Measurements from ENCODE around the gene ARHGAP31. TPM values are rescaled to one million over a fixed set of nuclear protein-coding genes. Genes with fewer than 3 reads are reported as not detected.
"Not testable (repeated sequence)": the region's sequence is repeated elsewhere in the genome, so short reads cannot be mapped to it uniquely, and the experiment has no call there.

The ARHGAP31 gene
- total and polyA plus RNA-seq, 10 of the 15 experiments (the other 5 are each of a cell fraction or from before 2014, with no cell fraction given): 0.97 to 29.8 (median 10.3) TPM

- no peaks in the 10 kb centered on the region for H3K79me2 ChIP-seq (ENCODE audit: control insufficient read depth, insufficient read depth, low read length)
- no peak overlapping the region for H3K9ac ChIP-seq (ENCODE audit: control insufficient read depth, insufficient read depth, low read length)
- H3K27me3 ChIP-seq (replicated peaks in 1 of 2; ENCODE audit: control insufficient read depth in 2 of 2, insufficient read depth in 2 of 2, low read length in 1 of 2): no peaks in the 10 kb centered on the region
- TF ChIP-seq SMARCA5 (IDR thresholded peaks at IDR 0.05) (no peak), PML (IDR thresholded peaks at IDR 0.05; ENCODE audit: low read length) (no peak), MEF2A (IDR thresholded peaks at IDR 0.05; ENCODE audit: insufficient read depth, low read depth, low read length) (no peak), SMC3 (IDR thresholded peaks at IDR 0.05; ENCODE audit: borderline replicate concordance, low read length) (no peak), KDM1A (IDR thresholded peaks at IDR 0.05; ENCODE audit: borderline replicate concordance) (no peak), RAD21 (IDR thresholded peaks at IDR 0.05; ENCODE audit: insufficient read depth, low read depth, low read length) (no peak), SPI1 (IDR thresholded peaks at IDR 0.05; ENCODE audit: borderline replicate concordance, insufficient read depth, low read depth, low read length) (no peak), NBN (IDR thresholded peaks at IDR 0.05) (no peak), IKZF1 (conservative IDR thresholded peaks at IDR 0.05) (no peak), PAX5 (IDR thresholded peaks at IDR 0.05; ENCODE audit: borderline replicate concordance, low read depth, low read length) (no peak)
- TF ChIP-seq, protein P1, sequence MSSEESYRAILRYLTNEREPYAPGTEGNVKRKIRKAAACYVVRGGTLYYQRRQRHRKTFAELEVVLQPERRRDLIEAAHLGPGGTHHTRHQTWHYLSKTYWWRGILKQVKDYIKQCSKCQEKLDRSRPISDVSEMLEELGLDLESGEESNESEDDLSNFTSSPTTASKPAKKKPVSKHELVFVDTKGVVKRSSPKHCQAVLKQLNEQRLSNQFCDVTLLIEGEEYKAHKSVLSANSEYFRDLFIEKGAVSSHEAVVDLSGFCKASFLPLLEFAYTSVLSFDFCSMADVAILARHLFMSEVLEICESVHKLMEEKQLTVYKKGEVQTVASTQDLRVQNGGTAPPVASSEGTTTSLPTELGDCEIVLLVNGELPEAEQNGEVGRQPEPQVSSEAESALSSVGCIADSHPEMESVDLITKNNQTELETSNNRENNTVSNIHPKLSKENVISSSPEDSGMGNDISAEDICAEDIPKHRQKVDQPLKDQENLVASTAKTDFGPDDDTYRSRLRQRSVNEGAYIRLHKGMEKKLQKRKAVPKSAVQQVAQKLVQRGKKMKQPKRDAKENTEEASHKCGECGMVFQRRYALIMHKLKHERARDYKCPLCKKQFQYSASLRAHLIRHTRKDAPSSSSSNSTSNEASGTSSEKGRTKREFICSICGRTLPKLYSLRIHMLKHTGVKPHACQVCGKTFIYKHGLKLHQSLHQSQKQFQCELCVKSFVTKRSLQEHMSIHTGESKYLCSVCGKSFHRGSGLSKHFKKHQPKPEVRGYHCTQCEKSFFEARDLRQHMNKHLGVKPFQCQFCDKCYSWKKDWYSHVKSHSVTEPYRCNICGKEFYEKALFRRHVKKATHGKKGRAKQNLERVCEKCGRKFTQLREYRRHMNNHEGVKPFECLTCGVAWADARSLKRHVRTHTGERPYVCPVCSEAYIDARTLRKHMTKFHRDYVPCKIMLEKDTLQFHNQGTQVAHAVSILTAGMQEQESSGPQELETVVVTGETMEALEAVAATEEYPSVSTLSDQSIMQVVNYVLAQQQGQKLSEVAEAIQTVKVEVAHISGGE (CRISPR knock-in tag; IDR thresholded peaks at IDR 0.05): no peak
- SMC1A ChIA-PET (ENCODE audit: uncharacterized antibody, unreplicated experiment): interaction anchor here (1.2 kb wide), 1 partner anchor 378 kb away, joined by 3 read pairs; no protein-coding TSS in a partner anchor
- no peak overlapping the region for H3K4me3 ChIP-seq
- no peak overlapping the region for H3K27ac ChIP-seq (ENCODE audit: control insufficient read depth, insufficient read depth)
- RAD21 ChIA-PET (ENCODE audit: unreplicated experiment): no interaction called here
- H2AFZ ChIP-seq (ENCODE audit: control insufficient read depth, low read depth, low read length): no peak overlapping the region
- H3K36me3 ChIP-seq (ENCODE audit: control insufficient read depth in 2 of 2, insufficient read depth in 2 of 2, low read length in 1 of 2): no peaks in the 10 kb centered on the region
- ATAC-seq (no peak), FAIRE-seq (no peak), DNase-seq (ENCODE audit: low read depth, low spot score) (no peak)
- H3K4me2 ChIP-seq (ENCODE audit: control insufficient read depth, insufficient read depth): no peak overlapping the region
- intact Hi-C loops (cut with micrococcal nuclease; ENCODE audit: unreplicated experiment): no loop called here
- H3K4me1 ChIP-seq (ENCODE audit: control insufficient read depth, insufficient read depth, low read length): peaks cover 10% of the 10 kb centered on the region; the same call in 1 of the 2 replicates
- WGBS (ENCODE audit: insufficient coverage, insufficient replicate concordance, low lambda C conversion rate, missing lambda C conversion rate): 82% methylated on average over 6 of the region's 6 CpGs
- BruUV-seq (replicated peaks): no TSS peak
- H3K9me3 ChIP-seq (replicated peaks; ENCODE audit: control insufficient read depth, insufficient read depth, low read length): peaks cover 2% of the 10 kb centered on the region; the same call in 1 of the 3 replicates
- in situ Hi-C loops (cut with MboI): no loop called here
- H4K20me1 ChIP-seq (ENCODE audit: control insufficient read depth, insufficient read depth): no peaks in the 10 kb centered on the region
- POLR2A ChIA-PET: interaction anchor here (0.6 kb wide), 1 partner anchor 963 kb away, joined by 11 read pairs; no protein-coding TSS in a partner anchor
- CTCF ChIA-PET: no interaction called here
Measured at GRCh38 chr3:119261055-119261454, 33.1 kb upstream of the ARHGAP31 start.

- 46% methylated on average over 2 of the region's 2 CpGs for WGBS (ENCODE audit: insufficient coverage, insufficient replicate concordance, low lambda C conversion rate, missing lambda C conversion rate)
- H3K9me3 ChIP-seq (replicated peaks; ENCODE audit: control insufficient read depth, insufficient read depth, low read length); H3K27ac ChIP-seq (ENCODE audit: control insufficient read depth, insufficient read depth); BruUV-seq (replicated peaks); RAD21 ChIA-PET (ENCODE audit: unreplicated experiment); H3K9ac ChIP-seq (ENCODE audit: control insufficient read depth, insufficient read depth, low read length); intact Hi-C loops (cut with micrococcal nuclease; ENCODE audit: unreplicated experiment); H3K79me2 ChIP-seq (ENCODE audit: control insufficient read depth, insufficient read depth, low read length); H3K36me3 ChIP-seq (ENCODE audit: control insufficient read depth in 2 of 2, insufficient read depth in 2 of 2, low read length in 1 of 2); ATAC-seq; FAIRE-seq; H3K4me3 ChIP-seq; POLR2A ChIA-PET; H3K4me1 ChIP-seq (ENCODE audit: control insufficient read depth, insufficient read depth, low read length); H3K4me2 ChIP-seq (ENCODE audit: control insufficient read depth, insufficient read depth); H4K20me1 ChIP-seq (ENCODE audit: control insufficient read depth, insufficient read depth); DNase-seq (ENCODE audit: low read depth, low spot score); H3K27me3 ChIP-seq (replicated peaks in 1 of 2; ENCODE audit: control insufficient read depth in 2 of 2, insufficient read depth in 2 of 2, low read length in 1 of 2); in situ Hi-C loops (cut with MboI); H2AFZ ChIP-seq (ENCODE audit: control insufficient read depth, low read depth, low read length): not testable (repeated sequence)
- CTCF ChIA-PET: interaction anchor here (4.6 kb wide), 1 partner anchor 83 kb away, joined by 30 read pairs; no protein-coding TSS in a partner anchor
- SMC1A ChIA-PET (ENCODE audit: uncharacterized antibody, unreplicated experiment): interaction anchor here (2.0 to 3.2 kb wide), 2 partner anchors 290 to 411 kb away, joined by 4 to 13 read pairs; partner anchors contain the start of gene CD80
Measured at GRCh38 chr3:119270212-119270611, 24.0 kb upstream of the ARHGAP31 start.
